ENCODE results near the gene CAMK2D.

CAMK2D gene

DNA sequence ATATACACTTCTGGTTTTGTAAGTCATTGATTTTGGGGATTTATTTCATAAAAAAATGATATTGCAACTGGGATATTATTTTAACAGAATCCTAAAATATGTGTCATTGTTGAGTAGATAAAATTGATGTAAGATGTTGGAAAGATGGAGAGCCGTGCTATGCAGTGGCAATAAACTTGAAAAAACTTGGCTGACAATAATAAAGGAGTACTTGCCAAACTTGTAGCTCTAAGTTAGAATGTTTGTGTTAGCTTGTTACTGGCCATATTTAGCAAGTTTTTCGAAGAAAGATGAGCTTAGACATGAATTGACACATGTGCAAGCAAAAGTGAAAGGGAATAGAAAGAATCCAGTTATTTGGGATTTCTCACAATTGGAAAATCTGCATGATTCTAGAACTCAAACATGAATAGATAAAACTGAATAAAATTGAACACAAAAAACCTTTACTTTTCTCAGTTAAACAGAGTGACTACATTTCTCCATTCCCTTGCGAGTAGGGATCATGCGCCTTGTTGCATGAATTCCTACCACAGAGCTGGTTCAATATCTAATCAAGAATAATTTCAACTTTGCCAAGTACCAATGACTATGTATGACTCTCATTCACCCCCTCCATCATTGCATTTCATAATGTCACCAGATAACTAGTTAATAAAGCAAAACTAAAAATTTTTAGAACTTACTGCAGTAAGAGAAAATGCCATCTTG is 327.8 kb downstream of the CAMK2D start:
- TF ChIP-seq, protein P1, sequence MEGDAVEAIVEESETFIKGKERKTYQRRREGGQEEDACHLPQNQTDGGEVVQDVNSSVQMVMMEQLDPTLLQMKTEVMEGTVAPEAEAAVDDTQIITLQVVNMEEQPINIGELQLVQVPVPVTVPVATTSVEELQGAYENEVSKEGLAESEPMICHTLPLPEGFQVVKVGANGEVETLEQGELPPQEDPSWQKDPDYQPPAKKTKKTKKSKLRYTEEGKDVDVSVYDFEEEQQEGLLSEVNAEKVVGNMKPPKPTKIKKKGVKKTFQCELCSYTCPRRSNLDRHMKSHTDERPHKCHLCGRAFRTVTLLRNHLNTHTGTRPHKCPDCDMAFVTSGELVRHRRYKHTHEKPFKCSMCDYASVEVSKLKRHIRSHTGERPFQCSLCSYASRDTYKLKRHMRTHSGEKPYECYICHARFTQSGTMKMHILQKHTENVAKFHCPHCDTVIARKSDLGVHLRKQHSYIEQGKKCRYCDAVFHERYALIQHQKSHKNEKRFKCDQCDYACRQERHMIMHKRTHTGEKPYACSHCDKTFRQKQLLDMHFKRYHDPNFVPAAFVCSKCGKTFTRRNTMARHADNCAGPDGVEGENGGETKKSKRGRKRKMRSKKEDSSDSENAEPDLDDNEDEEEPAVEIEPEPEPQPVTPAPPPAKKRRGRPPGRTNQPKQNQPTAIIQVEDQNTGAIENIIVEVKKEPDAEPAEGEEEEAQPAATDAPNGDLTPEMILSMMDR (IDR thresholded peaks at IDR 0.05; ENCODE audit: poor library complexity, severe bottlenecking): no peak
- Histone ChIP-seq H3K36me3 (ENCODE audit: low read depth) (no peaks in the 10 kb centered on the region), H3K27ac (ENCODE audit: poor library complexity, severe bottlenecking) (no peak overlapping the region), H3K4me1 (ENCODE audit: insufficient read depth, poor library complexity, severe bottlenecking) (peaks cover 12% of the 10 kb centered on the region), H3K4me3 (ENCODE audit: severe bottlenecking) (no peak overlapping the region), H3K27me3 (ENCODE audit: insufficient read depth, poor library complexity, severe bottlenecking) (no peaks in the 10 kb centered on the region), H3K9me3 (ENCODE audit: severe bottlenecking) (no peaks in the 10 kb centered on the region)
- ATAC-seq (ENCODE audit: low read depth): no peak
- DNase-seq (ENCODE audit: low spot score): no peak

DNA sequence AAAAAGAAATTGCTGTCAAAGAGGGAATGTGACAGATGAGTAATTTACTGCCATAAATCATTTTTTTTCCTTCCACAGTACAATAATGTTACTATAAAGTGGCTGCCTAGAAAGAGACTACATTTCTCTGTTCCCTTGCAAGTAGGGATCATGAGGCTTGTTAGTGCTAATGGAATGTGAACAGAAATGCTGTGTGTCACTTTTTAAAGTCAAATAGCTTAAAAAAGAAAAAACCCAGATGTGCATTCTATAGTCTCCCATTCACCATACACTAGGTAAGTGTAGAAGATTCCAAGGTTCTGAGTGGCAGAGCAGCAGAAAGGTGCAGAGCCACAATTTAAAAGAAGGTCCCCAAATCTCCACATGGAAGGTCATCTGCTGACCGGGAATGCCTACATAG is 328.4 kb downstream of the CAMK2D start:
- TF ChIP-seq, protein P1 (IDR thresholded peaks at IDR 0.05; ENCODE audit: poor library complexity, severe bottlenecking): no peak
- no peak overlapping the region for H3K4me3 ChIP-seq (ENCODE audit: severe bottlenecking)
- H3K9me3 ChIP-seq (ENCODE audit: severe bottlenecking): no peaks in the 10 kb centered on the region
- H3K27me3 ChIP-seq (ENCODE audit: insufficient read depth, poor library complexity, severe bottlenecking): no peaks in the 10 kb centered on the region
- no peak for DNase-seq (ENCODE audit: low spot score)
- no peak for ATAC-seq (ENCODE audit: low read depth)
- H3K27ac ChIP-seq (ENCODE audit: poor library complexity, severe bottlenecking): no peak overlapping the region
- no peaks in the 10 kb centered on the region for H3K36me3 ChIP-seq (ENCODE audit: low read depth)
- H3K4me1 ChIP-seq (ENCODE audit: insufficient read depth, poor library complexity, severe bottlenecking): peaks cover 12% of the 10 kb centered on the region

DNA sequence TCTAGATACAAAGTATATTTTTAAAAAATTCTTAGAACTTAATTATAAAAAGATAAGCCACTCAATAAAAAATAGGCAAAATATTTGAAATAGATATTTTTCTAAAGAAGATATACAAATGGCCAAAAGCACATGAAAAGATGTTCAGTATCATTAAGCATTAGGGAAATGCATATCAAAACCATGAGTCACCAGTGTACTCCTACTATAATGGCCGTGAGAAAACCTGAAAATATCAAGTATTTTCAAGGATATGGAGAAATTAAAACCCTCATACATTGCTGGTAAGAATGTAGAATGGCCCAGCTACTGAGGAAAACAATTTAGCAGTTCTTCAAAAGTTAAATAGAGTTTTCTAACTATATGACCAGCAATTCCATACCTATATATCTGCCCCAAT is 337.9 kb downstream of the CAMK2D start:
- H3K9me3 ChIP-seq (ENCODE audit: severe bottlenecking): no peaks in the 10 kb centered on the region
- H3K36me3 ChIP-seq (ENCODE audit: low read depth): peaks cover 5% of the 10 kb centered on the region; the same call in 1 of the 2 replicates
- H3K27me3 ChIP-seq (ENCODE audit: insufficient read depth, poor library complexity, severe bottlenecking): no peaks in the 10 kb centered on the region
- no peak overlapping the region for H3K4me3 ChIP-seq (ENCODE audit: severe bottlenecking)
- H3K4me1 ChIP-seq (ENCODE audit: insufficient read depth, poor library complexity, severe bottlenecking): no peaks in the 10 kb centered on the region
- TF ChIP-seq, protein P1 (IDR thresholded peaks at IDR 0.05; ENCODE audit: poor library complexity, severe bottlenecking): no peak
- no peak overlapping the region for H3K27ac ChIP-seq (ENCODE audit: poor library complexity, severe bottlenecking)
- ATAC-seq (ENCODE audit: low read depth) (no peak; the same call in 2 of the 3 replicates), DNase-seq (ENCODE audit: low spot score) (no peak)

DNA sequence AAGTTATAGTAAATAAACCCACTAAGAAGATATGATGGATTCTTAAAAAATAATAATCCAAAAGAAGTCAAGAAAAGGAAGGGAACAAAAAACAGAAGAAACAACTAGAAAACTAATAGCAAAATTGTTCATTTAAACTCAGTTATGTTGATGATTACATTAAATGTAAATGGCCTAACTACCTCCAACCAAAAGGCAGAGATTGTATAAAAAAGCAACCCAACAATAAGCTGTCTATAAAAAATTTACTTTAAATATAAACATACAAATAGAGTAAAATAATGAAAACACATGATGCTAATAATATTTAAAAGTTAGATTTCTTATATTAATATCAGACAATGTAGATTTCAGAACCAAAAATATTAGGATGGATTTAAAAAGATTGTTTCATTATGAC is 340.6 kb downstream of the CAMK2D start:
- H3K9me3 ChIP-seq (ENCODE audit: severe bottlenecking): no peaks in the 10 kb centered on the region
- no peaks in the 10 kb centered on the region for H3K4me1 ChIP-seq (ENCODE audit: insufficient read depth, poor library complexity, severe bottlenecking)
- no peak overlapping the region for H3K4me3 ChIP-seq (ENCODE audit: severe bottlenecking)
- no peak overlapping the region for H3K27ac ChIP-seq (ENCODE audit: poor library complexity, severe bottlenecking)
- TF ChIP-seq, protein P1 (IDR thresholded peaks at IDR 0.05; ENCODE audit: poor library complexity, severe bottlenecking): no peak
- ATAC-seq (ENCODE audit: low read depth) (no peak), DNase-seq (ENCODE audit: low spot score) (no peak)
- peaks cover 5% of the 10 kb centered on the region; the same call in 1 of the 2 replicates for H3K36me3 ChIP-seq (ENCODE audit: low read depth)
- no peaks in the 10 kb centered on the region for H3K27me3 ChIP-seq (ENCODE audit: insufficient read depth, poor library complexity, severe bottlenecking)

DNA sequence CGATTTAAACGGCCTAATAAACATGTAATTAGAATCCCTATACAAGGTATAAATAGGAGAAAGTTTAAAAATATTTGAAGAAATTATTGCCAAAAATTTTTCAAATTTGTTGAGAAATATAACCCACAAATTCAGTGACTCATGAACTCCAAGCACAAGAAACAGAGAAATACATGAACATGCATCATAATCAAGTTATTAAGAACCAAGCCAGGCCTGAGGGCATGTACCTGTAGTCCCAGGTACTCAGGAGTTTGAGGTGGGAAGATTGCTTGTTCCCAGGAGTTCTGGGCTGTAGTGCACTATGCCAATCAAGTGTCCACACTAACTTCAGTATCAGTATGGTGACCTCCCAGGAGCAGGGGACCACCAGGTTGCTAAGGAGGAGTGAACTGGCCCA is 341.9 kb downstream of the CAMK2D start:
- Histone ChIP-seq H3K9me3 (ENCODE audit: severe bottlenecking) (no peaks in the 10 kb centered on the region), H3K4me3 (ENCODE audit: severe bottlenecking) (no peak overlapping the region), H3K27me3 (ENCODE audit: insufficient read depth, poor library complexity, severe bottlenecking) (no peaks in the 10 kb centered on the region), H3K27ac (ENCODE audit: poor library complexity, severe bottlenecking) (no peak overlapping the region), H3K4me1 (ENCODE audit: insufficient read depth, poor library complexity, severe bottlenecking) (no peaks in the 10 kb centered on the region), H3K36me3 (ENCODE audit: low read depth) (peaks cover 5% of the 10 kb centered on the region; the same call in 1 of the 2 replicates)
- ATAC-seq (ENCODE audit: low read depth) (no peak), DNase-seq (ENCODE audit: low spot score) (no peak)
- TF ChIP-seq, protein P1 (IDR thresholded peaks at IDR 0.05; ENCODE audit: poor library complexity, severe bottlenecking): no peak

Data from RWPE2 (cell line).